GM12892 (cell line): Measurements from ENCODE around the gene LRCH1. TPM values are rescaled to one million over a fixed set of nuclear protein-coding genes. Genes with fewer than 3 reads are reported as not detected.
"Not testable (repeated sequence)": the region's sequence is repeated elsewhere in the genome, so short reads cannot be mapped to it uniquely, and the experiment has no call there.

Experiments
- DNase-seq: peaks from one replicate; pipeline ENCODE4 v3.0.0; 2011; ENCODE audit not compliant: insufficient read length
- FAIRE-seq: peaks from 2 replicates; lab custom pipeline; 2011; peaks lifted over from hg19 to GRCh38; lab: Jason Lieb, UNC
- POLR2A ChIP-seq: IDR thresholded peaks from 2 replicates; pipeline ENCODE4 v1.6.1; 2011; ENCODE audit warnings: low read depth, low read length, control low read depth
- POLR2AphosphoS5 ChIP-seq: IDR thresholded peaks from 2 replicates; pipeline ENCODE4 v1.6.1; 2011; ENCODE audit warnings: low read depth, low read length, control low read depth
- TAF1 ChIP-seq: IDR thresholded peaks from 2 replicates; pipeline ENCODE4 v1.6.1; 2011; ENCODE audit warnings: low read depth, mild to moderate bottlenecking, control low read depth, low read length, borderline replicate concordance
- polyA plus RNA-seq: library from polyadenylated mRNA; unstranded; fragments of >200 nt; gene quantifications from one replicate; pipeline ENCODE4 v1.2.1, GENCODE V29; 2012; ENCODE audit warnings: missing spikeins, inconsistent platforms; ENCODE audit not compliant: missing spikeins

The LRCH1 gene, protein sequence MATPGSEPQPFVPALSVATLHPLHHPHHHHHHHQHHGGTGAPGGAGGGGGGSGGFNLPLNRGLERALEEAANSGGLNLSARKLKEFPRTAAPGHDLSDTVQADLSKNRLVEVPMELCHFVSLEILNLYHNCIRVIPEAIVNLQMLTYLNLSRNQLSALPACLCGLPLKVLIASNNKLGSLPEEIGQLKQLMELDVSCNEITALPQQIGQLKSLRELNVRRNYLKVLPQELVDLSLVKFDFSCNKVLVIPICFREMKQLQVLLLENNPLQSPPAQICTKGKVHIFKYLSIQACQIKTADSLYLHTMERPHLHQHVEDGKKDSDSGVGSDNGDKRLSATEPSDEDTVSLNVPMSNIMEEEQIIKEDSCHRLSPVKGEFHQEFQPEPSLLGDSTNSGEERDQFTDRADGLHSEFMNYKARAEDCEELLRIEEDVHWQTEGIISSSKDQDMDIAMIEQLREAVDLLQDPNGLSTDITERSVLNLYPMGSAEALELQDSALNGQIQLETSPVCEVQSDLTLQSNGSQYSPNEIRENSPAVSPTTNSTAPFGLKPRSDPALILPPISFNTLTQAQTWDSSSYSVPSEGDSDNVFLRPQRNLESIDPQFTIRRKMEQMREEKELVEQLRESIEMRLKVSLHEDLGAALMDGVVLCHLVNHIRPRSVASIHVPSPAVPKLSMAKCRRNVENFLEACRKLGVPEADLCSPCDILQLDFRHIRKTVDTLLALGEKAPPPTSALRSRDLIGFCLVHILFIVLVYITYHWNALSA
- polyA plus RNA-seq: 27.9 TPM

DNA sequence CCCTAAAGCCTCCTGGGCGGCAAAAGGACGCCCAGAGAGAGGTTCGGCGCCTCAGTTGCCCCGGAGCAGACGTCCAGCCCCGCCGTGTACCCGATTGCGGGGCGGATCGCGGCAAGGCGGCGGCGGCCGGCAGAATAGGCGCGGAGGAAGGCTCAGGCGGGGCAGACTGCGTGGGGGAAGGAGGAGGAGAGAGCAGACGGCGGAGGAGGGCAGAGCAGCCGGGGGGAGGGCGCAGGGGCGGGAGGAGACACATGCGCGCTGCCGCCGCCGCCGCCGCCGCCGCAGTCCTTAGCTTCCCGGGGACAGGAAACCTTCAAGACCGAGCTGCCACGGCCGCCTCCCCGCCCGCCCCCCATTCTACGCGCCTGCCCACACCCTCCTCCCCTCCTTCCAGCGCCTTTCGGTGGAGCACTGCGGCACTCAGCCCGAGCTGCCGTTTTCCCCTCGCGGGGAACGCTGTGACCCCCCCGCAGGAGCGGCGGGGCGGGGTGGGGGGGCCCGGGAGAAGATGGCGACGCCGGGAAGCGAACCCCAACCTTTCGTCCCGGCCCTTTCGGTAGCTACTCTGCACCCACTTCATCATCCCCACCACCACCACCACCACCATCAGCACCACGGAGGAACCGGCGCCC, at the start of gene LRCH1:
TSS of gene LRCH1 (plus strand) at position 282 of the 632 bp plus-strand sequence. CDS start at position 509, 227 bp downstream.
- peak; percentile 80 for DNase-seq
- TF ChIP-seq POLR2A (no peak), POLR2AphosphoS5 (no peak), TAF1 (no peak)
- peak; percentile 89 for FAIRE-seq

DNA sequence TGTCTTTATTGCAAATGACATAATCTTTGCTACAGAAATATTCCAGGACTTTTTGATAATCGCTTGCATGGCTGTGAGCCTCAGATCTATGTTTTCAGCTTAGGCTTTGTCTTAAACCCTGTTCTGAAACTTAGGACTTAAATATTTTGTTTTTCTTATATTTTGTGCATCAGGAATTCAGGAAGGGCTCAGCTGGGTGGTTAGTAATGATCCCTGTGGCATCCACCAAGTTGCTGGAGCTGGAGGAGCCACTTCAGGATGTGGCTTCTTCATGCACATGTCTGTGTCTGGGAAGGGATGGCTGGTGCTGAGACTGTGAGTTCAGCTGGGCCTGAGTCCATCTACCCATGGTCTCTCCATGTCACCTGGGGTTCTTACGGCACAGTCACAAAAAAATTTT, 48.9 kb upstream of the LRCH1 start:
- TF ChIP-seq POLR2AphosphoS5 (no peak), POLR2A (no peak), TAF1 (no peak)
- FAIRE-seq (no peak), DNase-seq (no peak)

DNA sequence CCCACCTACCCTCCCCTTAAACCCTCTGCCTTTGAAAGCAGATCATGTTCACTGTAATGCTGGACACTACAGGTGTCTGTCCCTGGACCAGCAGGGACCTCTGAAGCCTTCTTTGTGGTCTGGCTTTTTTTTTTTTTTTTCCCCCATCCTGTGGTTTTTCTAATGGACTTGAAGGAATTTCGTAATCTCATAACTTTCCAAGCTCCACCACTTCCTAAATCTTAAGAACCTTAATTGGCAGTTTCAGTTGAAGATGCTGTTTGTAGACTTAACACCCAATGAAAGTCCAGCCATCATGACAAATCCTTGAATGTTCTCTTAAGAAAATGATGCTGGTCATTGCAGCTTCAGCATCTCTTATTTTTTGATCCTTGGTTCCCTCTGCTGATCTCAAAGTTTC, 45.0 kb upstream of the LRCH1 start:
- DNase-seq (no peak), FAIRE-seq (no peak)
- TF ChIP-seq POLR2AphosphoS5 (no peak), TAF1 (no peak), POLR2A (no peak)

DNA sequence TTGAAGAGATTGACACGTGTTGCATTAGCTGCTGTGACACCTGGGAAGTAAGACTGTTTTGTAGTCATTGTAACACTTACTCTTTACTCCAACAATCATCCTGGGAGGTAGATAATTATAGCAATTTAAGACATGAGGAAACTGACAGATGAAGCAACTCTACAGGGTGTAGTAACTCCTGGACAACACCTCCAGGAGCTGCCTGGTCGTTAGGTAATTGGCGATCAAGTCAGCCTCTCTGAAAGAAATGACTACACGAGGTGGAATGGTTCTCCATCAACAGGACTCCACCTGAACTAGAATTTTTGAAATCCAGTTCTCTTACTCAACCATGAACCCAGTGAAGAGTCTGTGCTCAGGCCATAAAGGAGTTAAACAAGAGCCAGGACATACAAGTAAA, 43.0 kb upstream of the LRCH1 start:
- FAIRE-seq: no peak
- no peak for DNase-seq
- no peak for TF ChIP-seq POLR2A
- TF ChIP-seq POLR2AphosphoS5: no peak
- no peak for TF ChIP-seq TAF1

DNA sequence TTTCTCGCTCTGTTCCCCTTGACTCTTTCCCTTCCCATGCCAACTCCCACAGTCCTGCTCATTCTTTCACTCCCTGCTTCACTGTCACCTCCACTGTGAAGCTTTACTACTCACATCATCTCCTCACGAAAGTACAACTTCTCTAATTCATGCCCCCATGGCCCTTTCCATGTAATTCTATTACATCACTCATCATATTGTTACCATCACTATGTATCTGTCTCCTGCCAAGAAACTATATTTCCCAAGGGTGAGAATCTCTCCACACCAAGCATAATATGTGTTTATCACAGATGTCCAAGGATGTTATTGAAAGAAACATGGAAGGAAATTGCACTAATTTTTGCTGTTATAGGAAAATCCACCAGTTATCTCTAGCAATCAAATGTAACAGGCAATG, 37.2 kb upstream of the LRCH1 start:
- FAIRE-seq: no peak
- TF ChIP-seq TAF1 (no peak), POLR2A (no peak), POLR2AphosphoS5 (no peak)
- DNase-seq: no peak

DNA sequence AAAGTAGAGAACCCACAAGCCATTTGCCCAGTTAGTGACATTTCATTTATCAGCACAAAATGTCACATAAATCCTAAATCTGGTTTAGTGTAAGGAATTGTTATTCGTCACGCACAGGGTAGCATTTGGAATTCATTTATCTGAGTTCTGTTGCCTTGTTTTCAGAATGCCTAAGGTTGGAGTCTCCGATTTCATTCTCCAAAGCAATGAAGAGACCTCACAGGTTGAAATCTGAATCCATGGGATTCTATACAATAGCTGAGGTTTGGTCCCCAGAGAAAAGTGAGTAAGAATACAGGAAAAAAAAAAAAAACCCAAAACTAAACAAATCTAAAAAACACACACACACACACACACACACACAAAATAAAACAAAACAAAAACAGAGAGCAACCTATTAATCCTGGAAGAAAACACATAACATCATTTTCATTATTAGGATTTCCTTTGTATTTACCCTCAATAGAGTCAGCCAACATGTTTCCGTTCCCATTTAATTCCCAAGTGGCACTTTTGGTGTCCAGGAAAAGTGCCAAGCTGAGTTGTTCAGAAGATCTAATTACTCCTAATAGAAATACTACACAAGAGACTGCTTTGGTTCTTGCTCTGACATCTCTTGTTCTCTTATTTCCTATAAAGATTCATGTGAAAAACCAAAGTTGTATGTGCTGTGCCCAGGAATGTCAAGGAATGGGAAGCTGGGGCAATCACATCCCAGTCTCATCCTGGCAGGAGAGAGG, 36.2 kb upstream of the LRCH1 start:
- FAIRE-seq (no peak), DNase-seq (no peak)
- TF ChIP-seq POLR2AphosphoS5 (no peak), TAF1 (no peak), POLR2A (no peak)

DNA sequence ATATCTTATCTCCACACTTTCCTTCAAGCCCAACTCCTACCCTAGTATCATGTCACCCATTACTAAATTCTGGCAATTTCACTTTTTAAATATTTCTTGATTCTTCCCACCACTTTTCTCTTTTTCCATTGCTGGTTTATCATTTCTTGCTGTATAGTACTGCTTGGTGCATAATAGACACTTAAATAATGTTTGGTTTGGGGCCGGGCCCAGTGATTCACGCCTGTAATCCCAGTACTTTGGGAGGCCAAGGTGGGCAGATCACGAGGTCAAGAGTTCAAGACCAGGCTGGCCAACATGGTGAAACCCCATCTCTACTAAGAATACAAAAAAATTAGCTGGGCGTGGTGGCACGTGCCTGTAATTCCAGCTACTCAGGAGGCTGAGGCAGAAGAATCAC, 35.2 kb upstream of the LRCH1 start:
- FAIRE-seq, DNase-seq: not testable (repeated sequence)

DNA sequence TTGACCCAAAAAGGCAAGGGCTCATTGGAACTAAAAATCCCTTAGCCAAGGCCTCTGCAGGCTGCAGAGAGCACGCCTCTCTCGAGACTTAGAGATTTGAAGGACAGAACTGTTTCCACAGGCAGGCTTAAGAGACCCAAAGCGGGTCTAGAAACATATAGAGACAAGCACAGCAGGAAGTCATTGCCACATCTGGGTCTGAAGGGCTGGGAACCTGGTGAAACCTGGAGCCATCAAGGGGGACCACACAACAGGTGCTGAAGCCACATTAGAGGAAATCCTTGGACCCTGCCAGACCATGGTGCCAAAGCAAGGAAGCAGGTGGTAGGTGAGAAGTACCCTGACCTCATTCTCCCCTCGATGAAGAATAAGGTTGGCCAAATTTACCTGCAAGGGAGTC, 33.8 kb upstream of the LRCH1 start:
- TF ChIP-seq TAF1 (no peak), POLR2A (no peak), POLR2AphosphoS5 (no peak)
- FAIRE-seq (no peak), DNase-seq (no peak)

DNA sequence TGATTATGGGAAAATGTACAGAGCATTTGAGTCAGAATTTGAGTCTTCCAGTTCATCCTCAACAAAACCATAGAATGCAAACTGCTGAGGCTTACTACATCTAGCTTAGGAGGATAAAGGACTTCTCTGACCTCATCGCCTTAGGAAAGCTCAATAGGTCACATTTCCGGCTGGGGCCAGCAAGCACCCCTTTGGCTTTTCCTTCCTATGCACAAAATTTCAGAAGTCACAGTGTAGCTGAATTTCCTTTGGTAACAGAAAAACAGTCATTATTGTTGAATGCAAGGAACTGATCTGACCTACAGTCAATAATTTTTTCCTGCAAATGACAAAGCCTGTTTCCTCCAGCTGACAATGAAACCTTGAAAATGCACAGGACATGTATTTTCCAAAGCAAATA, 32.8 kb upstream of the LRCH1 start:
- TF ChIP-seq TAF1: no peak
- TF ChIP-seq POLR2AphosphoS5: no peak
- TF ChIP-seq POLR2A: no peak
- DNase-seq (no peak), FAIRE-seq (no peak)

DNA sequence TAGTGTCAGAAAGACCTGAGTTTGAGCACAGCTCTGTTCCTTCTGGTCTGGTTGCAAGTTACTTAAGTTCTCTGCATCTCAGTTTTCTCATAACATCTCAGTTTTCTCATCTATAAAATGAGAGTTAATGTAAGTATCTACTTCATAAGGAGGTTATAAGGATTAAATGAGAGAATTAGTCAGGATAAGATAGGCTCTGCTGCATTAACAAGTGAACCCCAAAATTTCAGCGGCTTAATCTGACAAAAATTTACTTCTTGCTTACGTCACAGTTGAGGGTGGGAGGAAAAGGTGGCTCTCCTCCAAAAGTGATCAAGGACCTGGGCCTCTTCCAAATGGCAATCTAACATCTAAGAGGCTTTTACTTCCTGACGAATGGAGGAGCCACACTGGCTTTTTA, 31.5 kb upstream of the LRCH1 start:
- DNase-seq (no peak), FAIRE-seq (no peak)
- TF ChIP-seq POLR2AphosphoS5 (no peak), POLR2A (no peak), TAF1 (no peak)

DNA sequence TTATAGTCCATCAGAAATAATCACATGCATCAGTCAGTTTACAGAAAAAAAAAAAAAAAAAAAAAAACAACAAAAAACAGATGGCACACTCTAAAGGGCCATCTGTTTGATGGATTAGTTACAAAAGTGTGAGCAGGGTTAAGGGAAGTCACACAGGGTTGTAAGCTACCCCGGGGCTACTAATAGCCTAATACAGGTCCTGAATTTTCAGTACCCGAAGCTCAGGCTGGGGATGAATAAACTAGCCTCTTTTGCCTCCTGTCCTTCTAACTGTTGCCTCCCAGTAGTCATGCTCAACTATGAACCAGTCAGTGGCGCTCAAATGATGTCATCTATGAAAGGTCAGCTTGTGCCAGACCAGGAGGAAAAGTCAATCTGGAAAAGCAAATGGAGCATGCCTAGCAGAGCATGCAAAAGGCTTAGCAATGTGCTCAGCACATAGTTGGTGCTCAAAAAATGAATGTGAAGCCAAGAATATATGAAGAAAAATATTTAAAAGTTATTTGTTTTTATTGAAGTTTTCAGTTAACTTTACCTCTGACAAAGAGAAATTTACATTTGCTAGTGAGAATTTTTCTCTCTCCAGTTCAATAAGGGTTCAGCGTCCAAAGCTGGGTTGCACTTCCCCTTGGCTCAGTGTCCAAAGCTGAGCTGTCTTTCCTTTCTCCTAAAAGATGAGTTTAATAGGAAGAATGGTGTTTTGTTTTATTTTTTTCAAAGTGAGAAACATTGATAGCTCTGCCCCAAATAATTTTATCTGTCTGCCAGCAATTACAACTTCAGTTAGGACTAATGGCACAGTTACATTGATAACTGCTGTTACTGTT, 30.8 kb upstream of the LRCH1 start:
- no peak for DNase-seq
- no peak for TF ChIP-seq POLR2AphosphoS5
- FAIRE-seq: no peak
